HepG2 (cell line): ENCODE measurements around the gene TMEM141. TPM values are rescaled to one million over a fixed set of nuclear protein-coding genes. Genes with fewer than 3 reads are reported as not detected.

Experiments
- CCDC6 ChIP-seq: sonication (generic); formaldehyde crosslinking; IDR thresholded peaks from 2 replicates; pipeline ENCODE4 v1.8.1; 2022; ENCODE audit warnings: mild to moderate bottlenecking, missing genetic modification reagents, moderate library complexity
- HDAC1 ChIP-seq: sonication (generic); formaldehyde crosslinking; IDR thresholded peaks from 2 replicates; pipeline ENCODE4 v1.5.1; 2020; ENCODE audit warnings: mild to moderate bottlenecking, missing genetic modification reagents
- MYC ChIP-seq: sonication (generic); formaldehyde crosslinking; IDR thresholded peaks from 2 replicates; pipeline ENCODE4 v1.9.0; 2021; ENCODE audit warnings: missing genetic modification reagents, borderline replicate concordance
- MYPOP ChIP-seq: sonication (generic); formaldehyde crosslinking; IDR thresholded peaks from 2 replicates; pipeline ENCODE4 v1.8.1; 2023; ENCODE audit warnings: mild to moderate bottlenecking, moderate library complexity, missing genetic modification reagents
- PAWR ChIP-seq: sonication (generic); formaldehyde crosslinking; IDR thresholded peaks from 2 replicates; pipeline ENCODE4 v1.4.0; 2020; ENCODE audit warnings: missing genetic modification reagents, mild to moderate bottlenecking, borderline replicate concordance
- RXRB ChIP-seq: IDR thresholded peaks from 2 replicates; pipeline ENCODE4 v1.6.1; 2016; ENCODE audit warnings: borderline replicate concordance, missing genetic modification reagents, missing compliant biosample characterization
- SMAD1 ChIP-seq: sonication (generic); formaldehyde crosslinking; IDR thresholded peaks from 2 replicates; pipeline ENCODE4 v1.4.0; 2020; ENCODE audit warnings: missing genetic modification reagents, low read depth, mild to moderate bottlenecking, borderline replicate concordance
- TEAD2 ChIP-seq: sonication (generic); formaldehyde crosslinking; IDR thresholded peaks from 2 replicates; pipeline ENCODE4 v1.9.0; 2021; ENCODE audit warnings: missing genetic modification reagents
- TEAD3 ChIP-seq: optimal IDR thresholded peaks from 2 replicates; pipeline ENCODE3; 2016; ENCODE audit warnings: borderline replicate concordance
- ZFX ChIP-seq: sonication (generic); formaldehyde crosslinking; IDR thresholded peaks from 2 replicates; pipeline ENCODE4 v1.4.0; 2020; ENCODE audit warnings: mild to moderate bottlenecking, low read depth, missing genetic modification reagents, moderate library complexity
- ZNF530 ChIP-seq: sonication (generic); formaldehyde crosslinking; IDR thresholded peaks from 2 replicates; pipeline ENCODE4 v1.5.0; 2020; ENCODE audit warnings: low read depth, mild to moderate bottlenecking, missing genetic modification reagents
- ZNF564 ChIP-seq: sonication (generic); formaldehyde crosslinking; IDR thresholded peaks from 2 replicates; pipeline ENCODE4 v1.8.1; 2023; ENCODE audit warnings: mild to moderate bottlenecking, missing genetic modification reagents
- ZNF687 ChIP-seq: sonication (generic); formaldehyde crosslinking; IDR thresholded peaks from 2 replicates; pipeline ENCODE4 v1.5.1; 2020; ENCODE audit warnings: mild to moderate bottlenecking, missing genetic modification reagents, moderate library complexity
- polyA plus RNA-seq, 8 experiments: library from polyadenylated mRNA; depleted of rRNA in 3 of 8; stranded (reverse) in 7 of 8; unstranded in 1 of 8; fragments of >200 nt; fragmentation: Illumina TruSeq in 4 of 8; extraction: Trizol in 4 of 8; gene quantifications; 2 replicates each; pipeline versions ENCODE4 v1.2.1 to v1.2.3, GENCODE V29; 2011 to 2016; ENCODE audit warnings: low read depth in 4 of 8, missing spikeins in 1 of 8, mixed read lengths in 1 of 8; ENCODE audit not compliant: insufficient read depth in 1 of 8
- total RNA-seq, 5 experiments: library from RNA; depleted of rRNA; stranded (reverse); fragments of >200 nt; fragmentation: Illumina TruSeq; extraction: Trizol; gene quantifications; 2 replicates each; pipeline ENCODE4 v1.2.3, GENCODE V29; 2016; ENCODE audit warnings: low read depth in 1 of 5
- TF ChIP-seq, protein P1 (sequence below): sonication (generic); formaldehyde crosslinking; IDR thresholded peaks from 2 replicates; pipeline ENCODE4 v1.5.0; 2020; ENCODE audit warnings: mild to moderate bottlenecking, missing genetic modification reagents
- TF ChIP-seq, protein P2 (sequence below): sonication (generic); formaldehyde crosslinking; IDR thresholded peaks from 2 replicates; pipeline ENCODE4 v1.8.0; 2022; ENCODE audit warnings: mild to moderate bottlenecking, missing genetic modification reagents, moderate library complexity

The TMEM141 gene
- total and polyA plus RNA-seq, 2 of the 13 experiments (the other 11 are each of a cell fraction or from before 2014, with no cell fraction given), result 81.0 to 202 TPM

GRCh38 chr9:136762221-136762691, 28.9 kb upstream of the TMEM141 start (continued):
- TF ChIP-seq ZNF687, result peak; percentile 84
- no peak for TF ChIP-seq TEAD3
- peak; percentile 45 for TF ChIP-seq ZFX (CRISPR knock-in tag)
- no peak for TF ChIP-seq ZNF530 (CRISPR knock-in tag)
- peak; percentile 21; the same call in 1 of the 2 replicates for TF ChIP-seq MYC (CRISPR knock-in tag)
- no peak for TF ChIP-seq TEAD2 (CRISPR knock-in tag)
- TF ChIP-seq RXRB, result peak; percentile 23; the same call in 1 of the 2 replicates
- TF ChIP-seq MYPOP (CRISPR knock-in tag), result no peak; the same call in 1 of the 2 replicates
- TF ChIP-seq CCDC6 (CRISPR knock-in tag), result no peak
- TF ChIP-seq PAWR (CRISPR knock-in tag), result no peak
- TF ChIP-seq ZNF564 (CRISPR knock-in tag), result no peak
- no peak for TF ChIP-seq SMAD1 (CRISPR knock-in tag)
- no peak for TF ChIP-seq HDAC1
- TF ChIP-seq, protein P1, sequence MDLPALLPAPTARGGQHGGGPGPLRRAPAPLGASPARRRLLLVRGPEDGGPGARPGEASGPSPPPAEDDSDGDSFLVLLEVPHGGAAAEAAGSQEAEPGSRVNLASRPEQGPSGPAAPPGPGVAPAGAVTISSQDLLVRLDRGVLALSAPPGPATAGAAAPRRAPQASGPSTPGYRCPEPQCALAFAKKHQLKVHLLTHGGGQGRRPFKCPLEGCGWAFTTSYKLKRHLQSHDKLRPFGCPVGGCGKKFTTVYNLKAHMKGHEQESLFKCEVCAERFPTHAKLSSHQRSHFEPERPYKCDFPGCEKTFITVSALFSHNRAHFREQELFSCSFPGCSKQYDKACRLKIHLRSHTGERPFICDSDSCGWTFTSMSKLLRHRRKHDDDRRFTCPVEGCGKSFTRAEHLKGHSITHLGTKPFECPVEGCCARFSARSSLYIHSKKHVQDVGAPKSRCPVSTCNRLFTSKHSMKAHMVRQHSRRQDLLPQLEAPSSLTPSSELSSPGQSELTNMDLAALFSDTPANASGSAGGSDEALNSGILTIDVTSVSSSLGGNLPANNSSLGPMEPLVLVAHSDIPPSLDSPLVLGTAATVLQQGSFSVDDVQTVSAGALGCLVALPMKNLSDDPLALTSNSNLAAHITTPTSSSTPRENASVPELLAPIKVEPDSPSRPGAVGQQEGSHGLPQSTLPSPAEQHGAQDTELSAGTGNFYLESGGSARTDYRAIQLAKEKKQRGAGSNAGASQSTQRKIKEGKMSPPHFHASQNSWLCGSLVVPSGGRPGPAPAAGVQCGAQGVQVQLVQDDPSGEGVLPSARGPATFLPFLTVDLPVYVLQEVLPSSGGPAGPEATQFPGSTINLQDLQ (CRISPR knock-in tag), result peak; percentile 98; the same call in 1 of the 2 replicates
- TF ChIP-seq, protein P2, sequence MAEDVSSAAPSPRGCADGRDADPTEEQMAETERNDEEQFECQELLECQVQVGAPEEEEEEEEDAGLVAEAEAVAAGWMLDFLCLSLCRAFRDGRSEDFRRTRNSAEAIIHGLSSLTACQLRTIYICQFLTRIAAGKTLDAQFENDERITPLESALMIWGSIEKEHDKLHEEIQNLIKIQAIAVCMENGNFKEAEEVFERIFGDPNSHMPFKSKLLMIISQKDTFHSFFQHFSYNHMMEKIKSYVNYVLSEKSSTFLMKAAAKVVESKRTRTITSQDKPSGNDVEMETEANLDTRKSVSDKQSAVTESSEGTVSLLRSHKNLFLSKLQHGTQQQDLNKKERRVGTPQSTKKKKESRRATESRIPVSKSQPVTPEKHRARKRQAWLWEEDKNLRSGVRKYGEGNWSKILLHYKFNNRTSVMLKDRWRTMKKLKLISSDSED, result no peak
